HEK293 (cell line): ENCODE measurements around the gene RAB7B.

ENCODE experiments used
- BCL11A ChIP-seq: fragments of 450-650 bp; formaldehyde crosslinking; IDR thresholded peaks from 2 replicates; pipeline ENCODE4 v1.5.1; 2016; ENCODE audit warnings: low read depth, missing biosample characterization, missing genetic modification characterization
- FEZF1 ChIP-seq: fragments of 450-650 bp; formaldehyde crosslinking; IDR thresholded peaks from 2 replicates; pipeline ENCODE4 v1.5.1; 2016; ENCODE audit warnings: missing biosample characterization, missing genetic modification characterization
- KLF7 ChIP-seq: fragments of 450-650 bp; formaldehyde crosslinking; IDR thresholded peaks from 2 replicates; pipeline ENCODE4 v1.5.1; 2016; ENCODE audit warnings: missing biosample characterization, missing genetic modification characterization, borderline replicate concordance
- KLF9 ChIP-seq: fragments of 450-650 bp; formaldehyde crosslinking; IDR thresholded peaks from 2 replicates; pipeline ENCODE4 v1.5.1; 2016; ENCODE audit warnings: missing biosample characterization, missing genetic modification characterization, low read depth
- MYNN ChIP-seq: fragments of 450-650 bp; formaldehyde crosslinking; IDR thresholded peaks from 2 replicates; pipeline ENCODE4 v1.5.1; 2016; ENCODE audit warnings: missing biosample characterization, missing genetic modification characterization, borderline replicate concordance
- MZF1 ChIP-seq: fragments of 450-650 bp; formaldehyde crosslinking; IDR thresholded peaks from 2 replicates; pipeline ENCODE4 v1.5.1; 2017; ENCODE audit warnings: missing biosample characterization, missing genetic modification characterization, borderline replicate concordance
- OSR2 ChIP-seq: fragments of 450-650 bp; formaldehyde crosslinking; IDR thresholded peaks from 2 replicates; pipeline ENCODE4 v1.5.1; 2016; ENCODE audit warnings: missing biosample characterization, missing genetic modification characterization
- SP7 ChIP-seq: fragments of 450-650 bp; formaldehyde crosslinking; IDR thresholded peaks from 2 replicates; pipeline ENCODE4 v1.5.1; 2016; ENCODE audit warnings: missing biosample characterization, missing genetic modification characterization
- ZBTB21 ChIP-seq: fragments of 450-650 bp; formaldehyde crosslinking; IDR thresholded peaks from 2 replicates; pipeline ENCODE4 v1.5.1; 2017; ENCODE audit warnings: missing biosample characterization, missing genetic modification characterization
- ZEB2 ChIP-seq: fragments of 450-650 bp; formaldehyde crosslinking; IDR thresholded peaks from 2 replicates; pipeline ENCODE4 v1.5.1; 2016; ENCODE audit warnings: missing biosample characterization, missing genetic modification characterization
- ZNF24 ChIP-seq: fragments of 450-650 bp; formaldehyde crosslinking; IDR thresholded peaks from 2 replicates; pipeline ENCODE4 v1.5.1; 2016; ENCODE audit warnings: missing biosample characterization, missing genetic modification characterization
- ZNF311 ChIP-seq: fragments of 450-650 bp; formaldehyde crosslinking; IDR thresholded peaks from 2 replicates; pipeline ENCODE4 v1.5.1; 2017; ENCODE audit warnings: missing biosample characterization, missing genetic modification characterization, borderline replicate concordance
- ZNF391 ChIP-seq: fragments of 450-650 bp; formaldehyde crosslinking; IDR thresholded peaks from 2 replicates; pipeline ENCODE4 v1.5.1; 2016; ENCODE audit warnings: low read depth, missing biosample characterization, missing genetic modification characterization, borderline replicate concordance
- ZNF423 ChIP-seq: fragments of 450-650 bp; formaldehyde crosslinking; IDR thresholded peaks from 2 replicates; pipeline ENCODE4 v1.5.1; 2016; ENCODE audit warnings: missing biosample characterization, missing genetic modification characterization
- ZNF701 ChIP-seq: fragments of 450-650 bp; formaldehyde crosslinking; IDR thresholded peaks from 2 replicates; pipeline ENCODE4 v1.5.1; 2016; ENCODE audit warnings: missing biosample characterization, missing genetic modification characterization
- ZNF785 ChIP-seq: fragments of 450-650 bp; formaldehyde crosslinking; IDR thresholded peaks from 2 replicates; pipeline ENCODE4 v1.5.1; 2016; ENCODE audit warnings: missing biosample characterization, missing genetic modification characterization
- ZNF843 ChIP-seq: fragments of 450-650 bp; formaldehyde crosslinking; IDR thresholded peaks from 2 replicates; pipeline ENCODE4 v1.5.1; 2016; ENCODE audit warnings: missing biosample characterization, missing genetic modification characterization
- TF ChIP-seq, protein P1 (sequence below): fragments of 450-650 bp; formaldehyde crosslinking; optimal IDR thresholded peaks from 2 replicates; pipeline ENCODE3; 2016; ENCODE audit warnings: missing biosample characterization, mild to moderate bottlenecking, missing genetic modification characterization
- TF ChIP-seq, protein P2 (sequence below): fragments of 450-650 bp; formaldehyde crosslinking; IDR thresholded peaks from 2 replicates; pipeline ENCODE4 v1.5.1; 2016; ENCODE audit warnings: missing biosample characterization, missing genetic modification characterization
- TF ChIP-seq, protein P3 (sequence below): fragments of 450-650 bp; formaldehyde crosslinking; IDR thresholded peaks from 2 replicates; pipeline ENCODE4 v1.5.1; 2016; ENCODE audit warnings: missing biosample characterization, missing genetic modification characterization
- TF ChIP-seq, protein P4 (sequence below): fragments of 450-650 bp; formaldehyde crosslinking; IDR thresholded peaks from 2 replicates; pipeline ENCODE4 v1.5.1; 2016; ENCODE audit warnings: missing biosample characterization, missing genetic modification characterization
- TF ChIP-seq, protein P5 (sequence below): fragments of 450-650 bp; formaldehyde crosslinking; IDR thresholded peaks from 2 replicates; pipeline ENCODE4 v1.5.1; 2016; ENCODE audit warnings: missing biosample characterization, missing genetic modification characterization
- TF ChIP-seq, protein P6 (sequence below): fragments of 450-650 bp; formaldehyde crosslinking; IDR thresholded peaks from 2 replicates; pipeline ENCODE4 v1.5.1; 2016; ENCODE audit warnings: missing biosample characterization, missing genetic modification characterization
- TF ChIP-seq, protein P7 (sequence below): fragments of 450-650 bp; formaldehyde crosslinking; IDR thresholded peaks from 2 replicates; pipeline ENCODE4 v1.5.1; 2016; ENCODE audit warnings: missing biosample characterization, missing genetic modification characterization, low read depth
- TF ChIP-seq, protein P8 (sequence below): fragments of 450-650 bp; formaldehyde crosslinking; IDR thresholded peaks from 2 replicates; pipeline ENCODE4 v1.5.1; 2016; ENCODE audit warnings: missing biosample characterization, missing genetic modification characterization

The RAB7B gene

DNA sequence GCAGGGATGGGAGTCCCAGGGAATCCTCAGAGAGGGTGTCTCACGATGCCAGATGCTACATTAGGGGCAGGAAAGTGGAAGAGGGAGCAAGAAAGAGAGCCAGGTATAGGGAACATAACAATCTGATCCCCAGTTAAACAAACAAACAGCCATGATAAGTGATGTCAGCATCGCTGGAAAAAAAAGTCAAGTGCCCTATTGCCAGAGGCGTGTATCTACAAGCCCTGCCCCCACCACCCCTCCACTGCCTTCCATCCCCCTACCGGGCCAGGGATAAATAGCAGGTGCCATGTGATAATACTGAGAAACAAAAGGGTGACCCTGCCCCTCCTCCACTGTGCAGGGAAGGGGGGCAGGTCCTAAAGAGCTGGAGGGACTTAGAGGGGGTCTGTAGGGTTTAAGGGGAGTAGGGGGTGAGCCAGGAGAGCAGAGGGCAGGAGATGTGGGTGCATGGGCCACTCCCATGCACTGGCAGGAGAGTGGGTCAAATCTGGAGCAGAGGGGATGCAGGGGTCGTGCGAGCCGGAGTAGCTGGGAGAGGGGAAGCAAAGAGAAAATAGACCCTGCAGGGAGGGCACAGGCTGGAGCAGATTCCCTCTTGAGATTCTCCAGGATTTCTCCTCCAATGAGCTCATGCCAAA is 63.4 kb downstream of the RAB7B start (continued):
- TF ChIP-seq ZNF701 (tag by site-specific recombination), result no peak
- TF ChIP-seq KLF9 (tag by site-specific recombination), result peak; percentile 18; the same call in 1 of the 2 replicates
- TF ChIP-seq ZNF843 (tag by site-specific recombination), result peak; percentile 53; the same call in 1 of the 2 replicates
- TF ChIP-seq, protein P1, sequence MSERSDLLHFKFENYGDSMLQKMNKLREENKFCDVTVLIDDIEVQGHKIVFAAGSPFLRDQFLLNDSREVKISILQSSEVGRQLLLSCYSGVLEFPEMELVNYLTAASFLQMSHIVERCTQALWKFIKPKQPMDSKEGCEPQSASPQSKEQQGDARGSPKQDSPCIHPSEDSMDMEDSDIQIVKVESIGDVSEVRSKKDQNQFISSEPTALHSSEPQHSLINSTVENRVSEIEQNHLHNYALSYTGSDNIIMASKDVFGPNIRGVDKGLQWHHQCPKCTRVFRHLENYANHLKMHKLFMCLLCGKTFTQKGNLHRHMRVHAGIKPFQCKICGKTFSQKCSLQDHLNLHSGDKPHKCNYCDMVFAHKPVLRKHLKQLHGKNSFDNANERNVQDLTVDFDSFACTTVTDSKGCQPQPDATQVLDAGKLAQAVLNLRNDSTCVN, result no peak
- TF ChIP-seq ZBTB21 (tag by site-specific recombination), result peak; percentile 33; the same call in 1 of the 2 replicates
- TF ChIP-seq BCL11A, result peak; percentile 57; the same call in 1 of the 2 replicates
- peak; percentile 53; the same call in 1 of the 2 replicates for TF ChIP-seq FEZF1
- peak; percentile 44 for TF ChIP-seq SP7 (tag by site-specific recombination)
- no peak for TF ChIP-seq MYNN (tag by site-specific recombination)
- TF ChIP-seq ZNF391, result 0 out of 2 replicates have a peak, but pooled peaks have one; percentile 38
- peak; percentile 88 for TF ChIP-seq MZF1
- TF ChIP-seq, protein P2, sequence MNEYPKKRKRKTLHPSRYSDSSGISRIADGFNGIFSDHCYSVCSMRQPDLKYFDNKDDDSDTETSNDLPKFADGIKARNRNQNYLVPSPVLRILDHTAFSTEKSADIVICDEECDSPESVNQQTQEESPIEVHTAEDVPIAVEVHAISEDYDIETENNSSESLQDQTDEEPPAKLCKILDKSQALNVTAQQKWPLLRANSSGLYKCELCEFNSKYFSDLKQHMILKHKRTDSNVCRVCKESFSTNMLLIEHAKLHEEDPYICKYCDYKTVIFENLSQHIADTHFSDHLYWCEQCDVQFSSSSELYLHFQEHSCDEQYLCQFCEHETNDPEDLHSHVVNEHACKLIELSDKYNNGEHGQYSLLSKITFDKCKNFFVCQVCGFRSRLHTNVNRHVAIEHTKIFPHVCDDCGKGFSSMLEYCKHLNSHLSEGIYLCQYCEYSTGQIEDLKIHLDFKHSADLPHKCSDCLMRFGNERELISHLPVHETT (tag by site-specific recombination), result 0 out of 2 replicates have a peak, but pooled peaks have one; percentile 16
- TF ChIP-seq, protein P3, sequence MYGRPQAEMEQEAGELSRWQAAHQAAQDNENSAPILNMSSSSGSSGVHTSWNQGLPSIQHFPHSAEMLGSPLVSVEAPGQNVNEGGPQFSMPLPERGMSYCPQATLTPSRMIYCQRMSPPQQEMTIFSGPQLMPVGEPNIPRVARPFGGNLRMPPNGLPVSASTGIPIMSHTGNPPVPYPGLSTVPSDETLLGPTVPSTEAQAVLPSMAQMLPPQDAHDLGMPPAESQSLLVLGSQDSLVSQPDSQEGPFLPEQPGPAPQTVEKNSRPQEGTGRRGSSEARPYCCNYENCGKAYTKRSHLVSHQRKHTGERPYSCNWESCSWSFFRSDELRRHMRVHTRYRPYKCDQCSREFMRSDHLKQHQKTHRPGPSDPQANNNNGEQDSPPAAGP, result peak; percentile 41; the same call in 1 of the 2 replicates
- no peak for TF ChIP-seq KLF7 (tag by site-specific recombination)
- no peak for TF ChIP-seq ZNF423 (tag by site-specific recombination)
- peak; percentile 24; the same call in 1 of the 2 replicates for TF ChIP-seq ZEB2 (tag by site-specific recombination)
- TF ChIP-seq, protein P4, sequence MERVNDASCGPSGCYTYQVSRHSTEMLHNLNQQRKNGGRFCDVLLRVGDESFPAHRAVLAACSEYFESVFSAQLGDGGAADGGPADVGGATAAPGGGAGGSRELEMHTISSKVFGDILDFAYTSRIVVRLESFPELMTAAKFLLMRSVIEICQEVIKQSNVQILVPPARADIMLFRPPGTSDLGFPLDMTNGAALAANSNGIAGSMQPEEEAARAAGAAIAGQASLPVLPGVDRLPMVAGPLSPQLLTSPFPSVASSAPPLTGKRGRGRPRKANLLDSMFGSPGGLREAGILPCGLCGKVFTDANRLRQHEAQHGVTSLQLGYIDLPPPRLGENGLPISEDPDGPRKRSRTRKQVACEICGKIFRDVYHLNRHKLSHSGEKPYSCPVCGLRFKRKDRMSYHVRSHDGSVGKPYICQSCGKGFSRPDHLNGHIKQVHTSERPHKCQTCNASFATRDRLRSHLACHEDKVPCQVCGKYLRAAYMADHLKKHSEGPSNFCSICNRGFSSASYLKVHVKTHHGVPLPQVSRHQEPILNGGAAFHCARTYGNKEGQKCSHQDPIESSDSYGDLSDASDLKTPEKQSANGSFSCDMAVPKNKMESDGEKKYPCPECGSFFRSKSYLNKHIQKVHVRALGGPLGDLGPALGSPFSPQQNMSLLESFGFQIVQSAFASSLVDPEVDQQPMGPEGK (tag by site-specific recombination), result peak; percentile 81
- TF ChIP-seq, protein P5, sequence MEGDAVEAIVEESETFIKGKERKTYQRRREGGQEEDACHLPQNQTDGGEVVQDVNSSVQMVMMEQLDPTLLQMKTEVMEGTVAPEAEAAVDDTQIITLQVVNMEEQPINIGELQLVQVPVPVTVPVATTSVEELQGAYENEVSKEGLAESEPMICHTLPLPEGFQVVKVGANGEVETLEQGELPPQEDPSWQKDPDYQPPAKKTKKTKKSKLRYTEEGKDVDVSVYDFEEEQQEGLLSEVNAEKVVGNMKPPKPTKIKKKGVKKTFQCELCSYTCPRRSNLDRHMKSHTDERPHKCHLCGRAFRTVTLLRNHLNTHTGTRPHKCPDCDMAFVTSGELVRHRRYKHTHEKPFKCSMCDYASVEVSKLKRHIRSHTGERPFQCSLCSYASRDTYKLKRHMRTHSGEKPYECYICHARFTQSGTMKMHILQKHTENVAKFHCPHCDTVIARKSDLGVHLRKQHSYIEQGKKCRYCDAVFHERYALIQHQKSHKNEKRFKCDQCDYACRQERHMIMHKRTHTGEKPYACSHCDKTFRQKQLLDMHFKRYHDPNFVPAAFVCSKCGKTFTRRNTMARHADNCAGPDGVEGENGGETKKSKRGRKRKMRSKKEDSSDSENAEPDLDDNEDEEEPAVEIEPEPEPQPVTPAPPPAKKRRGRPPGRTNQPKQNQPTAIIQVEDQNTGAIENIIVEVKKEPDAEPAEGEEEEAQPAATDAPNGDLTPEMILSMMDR (tag by site-specific recombination), result peak; percentile 75; the same call in 1 of the 2 replicates
- no peak for TF ChIP-seq ZNF311 (tag by site-specific recombination)
- TF ChIP-seq, protein P6, sequence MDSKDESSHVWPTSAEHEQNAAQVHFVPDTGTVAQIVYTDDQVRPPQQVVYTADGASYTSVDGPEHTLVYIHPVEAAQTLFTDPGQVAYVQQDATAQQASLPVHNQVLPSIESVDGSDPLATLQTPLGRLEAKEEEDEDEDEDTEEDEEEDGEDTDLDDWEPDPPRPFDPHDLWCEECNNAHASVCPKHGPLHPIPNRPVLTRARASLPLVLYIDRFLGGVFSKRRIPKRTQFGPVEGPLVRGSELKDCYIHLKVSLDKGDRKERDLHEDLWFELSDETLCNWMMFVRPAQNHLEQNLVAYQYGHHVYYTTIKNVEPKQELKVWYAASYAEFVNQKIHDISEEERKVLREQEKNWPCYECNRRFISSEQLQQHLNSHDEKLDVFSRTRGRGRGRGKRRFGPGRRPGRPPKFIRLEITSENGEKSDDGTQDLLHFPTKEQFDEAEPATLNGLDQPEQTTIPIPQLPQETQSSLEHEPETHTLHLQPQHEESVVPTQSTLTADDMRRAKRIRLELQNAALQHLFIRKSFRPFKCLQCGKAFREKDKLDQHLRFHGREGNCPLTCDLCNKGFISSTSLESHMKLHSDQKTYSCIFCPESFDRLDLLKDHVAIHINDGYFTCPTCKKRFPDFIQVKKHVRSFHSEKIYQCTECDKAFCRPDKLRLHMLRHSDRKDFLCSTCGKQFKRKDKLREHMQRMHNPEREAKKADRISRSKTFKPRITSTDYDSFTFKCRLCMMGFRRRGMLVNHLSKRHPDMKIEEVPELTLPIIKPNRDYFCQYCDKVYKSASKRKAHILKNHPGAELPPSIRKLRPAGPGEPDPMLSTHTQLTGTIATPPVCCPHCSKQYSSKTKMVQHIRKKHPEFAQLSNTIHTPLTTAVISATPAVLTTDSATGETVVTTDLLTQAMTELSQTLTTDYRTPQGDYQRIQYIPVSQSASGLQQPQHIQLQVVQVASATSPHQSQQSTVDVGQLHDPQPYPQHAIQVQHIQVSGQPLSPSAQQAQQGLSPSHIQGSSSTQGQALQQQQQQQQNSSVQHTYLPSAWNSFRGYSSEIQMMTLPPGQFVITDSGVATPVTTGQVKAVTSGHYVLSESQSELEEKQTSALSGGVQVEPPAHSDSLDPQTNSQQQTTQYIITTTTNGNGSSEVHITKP (tag by site-specific recombination), result peak; percentile 74
- TF ChIP-seq, protein P7, sequence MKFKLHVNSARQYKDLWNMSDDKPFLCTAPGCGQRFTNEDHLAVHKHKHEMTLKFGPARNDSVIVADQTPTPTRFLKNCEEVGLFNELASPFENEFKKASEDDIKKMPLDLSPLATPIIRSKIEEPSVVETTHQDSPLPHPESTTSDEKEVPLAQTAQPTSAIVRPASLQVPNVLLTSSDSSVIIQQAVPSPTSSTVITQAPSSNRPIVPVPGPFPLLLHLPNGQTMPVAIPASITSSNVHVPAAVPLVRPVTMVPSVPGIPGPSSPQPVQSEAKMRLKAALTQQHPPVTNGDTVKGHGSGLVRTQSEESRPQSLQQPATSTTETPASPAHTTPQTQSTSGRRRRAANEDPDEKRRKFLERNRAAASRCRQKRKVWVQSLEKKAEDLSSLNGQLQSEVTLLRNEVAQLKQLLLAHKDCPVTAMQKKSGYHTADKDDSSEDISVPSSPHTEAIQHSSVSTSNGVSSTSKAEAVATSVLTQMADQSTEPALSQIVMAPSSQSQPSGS (tag by site-specific recombination), result peak; percentile 63; the same call in 1 of the 2 replicates
- TF ChIP-seq, protein P8, sequence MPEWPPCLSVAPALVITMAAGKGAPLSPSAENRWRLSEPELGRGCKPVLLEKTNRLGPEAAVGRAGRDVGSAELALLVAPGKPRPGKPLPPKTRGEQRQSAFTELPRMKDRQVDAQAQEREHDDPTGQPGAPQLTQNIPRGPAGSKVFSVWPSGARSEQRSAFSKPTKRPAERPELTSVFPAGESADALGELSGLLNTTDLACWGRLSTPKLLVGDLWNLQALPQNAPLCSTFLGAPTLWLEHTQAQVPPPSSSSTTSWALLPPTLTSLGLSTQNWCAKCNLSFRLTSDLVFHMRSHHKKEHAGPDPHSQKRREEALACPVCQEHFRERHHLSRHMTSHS (tag by site-specific recombination), result no peak
- peak; percentile 31; the same call in 1 of the 2 replicates for TF ChIP-seq OSR2
- 0 out of 2 replicates have a peak, but pooled peaks have one; percentile 62 for TF ChIP-seq ZNF24
- 0 out of 2 replicates have a peak, but pooled peaks have one; percentile 14 for TF ChIP-seq ZNF785 (tag by site-specific recombination)
